Left ventricle myocardium inferior (tissue), 1 donor: ENCODE data around the gene TMA7. TPM values are rescaled to one million over a fixed set of nuclear protein-coding genes. Genes with fewer than 3 reads are reported as not detected.

Source experiments
- DNase-seq: peaks from one replicate; pipeline ENCODE4 v3.0.0-alpha.2; 2020
- H3K27ac ChIP-seq: fragments of 200-600 bp; replicated peaks from 2 replicates; pipeline ENCODE4 v1.8.0; 2021
- H3K27me3 ChIP-seq: fragments of 200-600 bp; 2 replicates; pipeline ENCODE4 v1.8.0; 2021; ENCODE audit warnings: low read depth
- H3K36me3 ChIP-seq: fragments of 200-600 bp; 2 replicates; pipeline ENCODE4 v1.8.0; 2021
- H3K4me1 ChIP-seq: fragments of 200-600 bp; 2 replicates; pipeline ENCODE4 v1.8.0; 2021
- H3K4me3 ChIP-seq: fragments of 200-600 bp; 2 replicates; pipeline ENCODE4 v1.8.0; 2021; ENCODE audit warnings: mild to moderate bottlenecking, moderate library complexity
- H3K9me3 ChIP-seq: fragments of 200-600 bp; replicated peaks from 2 replicates; pipeline ENCODE4 v1.8.0; 2021
- intact Hi-C: fragments of 100-400 bp; cut with micrococcal nuclease; formaldehyde crosslinking; loops from one replicate; pipeline ENCODE4 v1.11.0; 2022
- total RNA-seq: library from RNA; stranded (reverse); fragmentation: NEBNext Ultra II Directional; extraction: Animal tissue kit (Norgen Biotek cat#: 25700); gene quantifications from one replicate; pipeline ENCODE4 v1.2.1, GENCODE V29; 2021
- TF ChIP-seq, protein P1 (sequence below): fragments of 200-600 bp; IDR thresholded peaks from 2 replicates; pipeline ENCODE4 v1.8.0; 2021; ENCODE audit warnings: antibody characterized with exemption, mild to moderate bottlenecking, borderline replicate concordance
- donor health status: DM: no; HTN: yes; CAD: no; lungs with severe emphysema.

The TMA7 gene
- total RNA-seq, 1 donor from 2014 or later = 258 TPM

DNA sequence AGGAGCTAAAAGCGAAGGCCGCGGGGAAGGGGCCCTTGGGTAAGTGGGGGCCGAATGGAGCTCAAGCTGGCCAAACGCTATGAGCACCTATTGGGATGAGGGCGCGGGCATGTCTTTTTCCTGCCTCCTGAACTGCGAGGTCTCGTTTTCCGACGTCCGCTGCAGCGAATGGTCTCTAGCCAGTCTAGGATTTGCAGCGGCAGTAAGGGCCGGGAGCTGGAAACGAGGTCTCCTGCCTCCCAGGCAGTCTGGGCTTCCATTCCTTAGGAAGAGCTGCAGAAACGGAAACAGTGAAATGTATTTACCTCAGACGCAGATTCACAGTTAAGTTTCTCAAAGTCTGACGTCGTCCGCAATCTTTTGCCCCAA lies 517 bp downstream of the TMA7 start:
- Histone ChIP-seq H3K27ac (peak overlapping the region; percentile 90), H3K9me3 (no peaks in the 10 kb centered on the region), H3K4me1 (peaks cover 41% of the 10 kb centered on the region), H3K4me3 (peak overlapping the region; percentile 75), H3K27me3 (no peaks in the 10 kb centered on the region), H3K36me3 (peaks cover 33% of the 10 kb centered on the region)
- TF ChIP-seq, protein P1, sequence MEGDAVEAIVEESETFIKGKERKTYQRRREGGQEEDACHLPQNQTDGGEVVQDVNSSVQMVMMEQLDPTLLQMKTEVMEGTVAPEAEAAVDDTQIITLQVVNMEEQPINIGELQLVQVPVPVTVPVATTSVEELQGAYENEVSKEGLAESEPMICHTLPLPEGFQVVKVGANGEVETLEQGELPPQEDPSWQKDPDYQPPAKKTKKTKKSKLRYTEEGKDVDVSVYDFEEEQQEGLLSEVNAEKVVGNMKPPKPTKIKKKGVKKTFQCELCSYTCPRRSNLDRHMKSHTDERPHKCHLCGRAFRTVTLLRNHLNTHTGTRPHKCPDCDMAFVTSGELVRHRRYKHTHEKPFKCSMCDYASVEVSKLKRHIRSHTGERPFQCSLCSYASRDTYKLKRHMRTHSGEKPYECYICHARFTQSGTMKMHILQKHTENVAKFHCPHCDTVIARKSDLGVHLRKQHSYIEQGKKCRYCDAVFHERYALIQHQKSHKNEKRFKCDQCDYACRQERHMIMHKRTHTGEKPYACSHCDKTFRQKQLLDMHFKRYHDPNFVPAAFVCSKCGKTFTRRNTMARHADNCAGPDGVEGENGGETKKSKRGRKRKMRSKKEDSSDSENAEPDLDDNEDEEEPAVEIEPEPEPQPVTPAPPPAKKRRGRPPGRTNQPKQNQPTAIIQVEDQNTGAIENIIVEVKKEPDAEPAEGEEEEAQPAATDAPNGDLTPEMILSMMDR = no peak
- intact Hi-C loops = no loop called here
- DNase-seq = no peak

DNA sequence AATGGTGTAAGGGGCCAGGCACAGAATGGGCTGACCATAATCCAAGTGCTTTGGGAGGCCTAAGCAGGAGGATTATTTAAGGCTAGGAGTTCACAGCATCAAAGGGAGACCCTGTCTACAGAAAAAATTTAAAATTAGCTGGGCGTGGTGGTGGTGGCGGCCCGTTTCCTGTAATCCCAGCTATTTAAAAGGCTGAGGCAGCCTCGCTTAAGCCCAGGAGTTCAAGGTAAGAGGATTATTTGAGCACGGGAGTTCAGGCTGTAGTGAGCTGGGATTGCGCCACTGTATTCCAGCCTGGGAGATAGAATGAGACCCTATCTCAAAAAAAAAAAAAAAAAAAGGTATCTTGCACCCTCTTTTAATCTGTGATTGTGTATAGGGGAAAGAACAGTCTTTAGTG lies 1.9 kb downstream of the TMA7 start:
- peak overlapping the region; percentile 75 for H3K4me3 ChIP-seq
- no peak for DNase-seq
- peaks cover 33% of the 10 kb centered on the region for H3K36me3 ChIP-seq
- H3K27ac ChIP-seq = no peak overlapping the region
- no peaks in the 10 kb centered on the region for H3K27me3 ChIP-seq
- intact Hi-C loops = no loop called here
- peaks cover 50% of the 10 kb centered on the region for H3K4me1 ChIP-seq
- TF ChIP-seq, protein P1 = no peak
- H3K9me3 ChIP-seq = no peaks in the 10 kb centered on the region

DNA sequence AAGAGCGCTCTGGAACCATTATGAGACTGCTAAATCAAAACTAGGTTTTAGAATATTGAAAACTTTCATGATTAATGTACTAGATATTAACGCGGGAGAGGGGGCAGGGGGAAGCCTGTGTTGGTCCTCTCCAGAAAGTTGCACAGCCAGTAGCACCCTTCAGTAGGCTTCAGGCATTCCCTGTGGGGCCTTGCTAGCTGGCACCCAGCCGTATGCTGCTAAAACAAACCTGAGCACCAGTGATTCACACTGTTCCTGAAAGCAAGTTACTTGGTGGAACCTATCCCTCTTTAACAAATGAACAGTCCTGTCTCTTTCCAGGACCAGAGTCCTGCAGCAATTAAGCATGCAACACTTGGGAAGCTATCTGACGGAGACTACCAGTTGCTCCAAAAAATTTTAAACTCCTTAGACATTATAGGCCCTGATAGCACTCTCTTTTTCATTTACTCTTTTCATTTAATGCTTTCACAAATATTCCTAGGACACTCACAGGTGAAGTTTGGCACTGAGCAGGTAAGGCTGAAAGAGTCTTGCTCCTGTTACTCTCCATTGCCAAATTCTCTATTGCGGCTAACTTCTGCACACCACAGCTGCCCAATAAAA lies 5.3 kb downstream of the TMA7 start:
- Histone ChIP-seq H3K27me3 (no peaks in the 10 kb centered on the region), H3K36me3 (peaks cover 33% of the 10 kb centered on the region), H3K9me3 (no peaks in the 10 kb centered on the region), H3K4me3 (peak overlapping the region; percentile 96), H3K27ac (no peak overlapping the region), H3K4me1 (peaks cover 51% of the 10 kb centered on the region)
- intact Hi-C loops = no loop called here
- DNase-seq = no peak
- TF ChIP-seq, protein P1 = no peak

DNA sequence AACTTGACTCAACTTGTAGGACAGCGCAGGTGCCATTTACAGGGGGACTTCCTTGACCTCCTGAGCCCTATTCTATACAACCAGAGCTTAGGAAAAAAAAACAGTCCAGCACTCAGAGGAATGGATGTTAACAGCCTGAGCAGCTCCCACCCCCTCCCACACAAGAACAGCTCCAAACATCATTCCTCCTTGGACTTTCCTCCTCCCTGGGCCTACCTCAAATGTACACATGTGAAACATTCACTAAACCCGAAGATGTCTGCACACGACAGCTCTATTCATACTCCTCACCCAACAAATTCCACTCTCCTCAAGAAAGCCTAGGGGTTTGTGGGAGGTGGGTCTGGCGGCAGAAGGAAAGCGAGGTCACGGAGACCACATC lies 6.0 kb downstream of the TMA7 start:
- peaks cover 45% of the 10 kb centered on the region for H3K4me1 ChIP-seq
- no peaks in the 10 kb centered on the region for H3K9me3 ChIP-seq
- peak overlapping the region; percentile 96 for H3K4me3 ChIP-seq
- peaks cover 40% of the 10 kb centered on the region for H3K36me3 ChIP-seq
- intact Hi-C loops = no loop called here
- no peak for DNase-seq
- H3K27me3 ChIP-seq = no peaks in the 10 kb centered on the region
- TF ChIP-seq, protein P1 = no peak
- peak overlapping the region; percentile 95 for H3K27ac ChIP-seq

DNA sequence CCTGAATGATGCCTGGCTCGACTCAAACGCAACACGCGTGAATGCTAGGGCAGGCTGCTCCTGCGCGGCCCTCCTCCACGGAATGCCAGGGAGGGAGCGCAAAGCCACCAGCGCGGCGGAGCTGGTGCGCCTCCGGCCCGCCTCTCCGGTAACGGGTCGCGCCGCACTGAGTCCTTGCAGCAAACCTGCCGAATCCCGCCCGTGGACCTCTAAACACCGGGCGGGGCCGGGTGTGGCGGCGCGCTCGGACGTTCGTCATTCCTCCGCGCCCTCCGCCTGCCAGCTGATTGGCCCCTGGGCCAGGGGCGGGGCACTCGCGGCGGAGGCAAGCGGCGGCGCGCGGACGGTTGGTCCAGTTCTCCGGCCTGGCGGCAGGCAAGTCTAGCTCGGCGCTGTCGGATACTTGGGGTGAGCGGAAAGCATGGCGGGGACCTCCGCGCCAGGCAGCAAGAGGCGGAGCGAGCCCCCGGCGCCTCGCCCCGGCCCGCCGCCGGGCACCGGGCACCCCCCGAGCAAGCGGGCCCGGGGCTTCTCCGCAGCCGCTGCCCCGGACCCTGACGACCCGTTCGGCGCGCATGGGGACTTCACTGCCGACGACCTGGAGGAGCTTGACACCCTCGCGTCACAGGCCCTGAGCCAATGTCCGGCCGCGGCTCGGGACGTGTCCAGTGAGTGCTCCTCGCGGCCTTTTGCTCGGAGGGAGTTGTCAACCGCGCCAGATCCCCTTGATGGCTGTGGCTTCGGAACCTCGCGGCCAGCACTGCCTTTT lies 6.6 kb downstream of the TMA7 start, which contains the start of gene ATRIP:
Gene ATRIP, plus strand, starts transcription at position 313 of the 769 bp plus-strand sequence. Its CDS starts 109 bp downstream, at position 422.
- TF ChIP-seq, protein P1 = no peak
- intact Hi-C loops = no loop called here
- DNase-seq = peak; percentile 91
- Histone ChIP-seq H3K4me1 (peaks cover 39% of the 10 kb centered on the region), H3K36me3 (peaks cover 37% of the 10 kb centered on the region), H3K4me3 (peak within 1 kb of the TSS; percentile 96), H3K27me3 (no peaks in the 10 kb centered on the region), H3K27ac (peak within 1 kb of the TSS; percentile 95), H3K9me3 (no peaks in the 10 kb centered on the region)
